Neural cell (in vitro differentiated cells): ENCODE data around the gene LGI4. TPM values are rescaled to one million over a fixed set of nuclear protein-coding genes. Genes with fewer than 3 reads are reported as not detected.

Experiments used
- H2AFZ ChIP-seq: fragments of 200-600, 300-800 bp; sonication (generic), shearing (Covaris generic); 2 replicates; pipeline ENCODE4 v1.6.0; 2014; ENCODE audit warnings: low read depth, mild to moderate bottlenecking, antibody characterized with exemption, low read length, moderate library complexity
- H3F3A ChIP-seq: fragments of 200-600 bp; shearing (Covaris generic); 2 replicates; pipeline ENCODE4 v1.6.1; 2016; ENCODE audit warnings: mild to moderate bottlenecking, moderate library complexity, mixed read lengths, antibody characterized with exemption, low read length; ENCODE audit not compliant: insufficient read depth, poor library complexity, severe bottlenecking
- H3K27ac ChIP-seq: fragments of 200-600, 300-800 bp; sonication (generic), shearing (Covaris generic); 2 replicates; pipeline ENCODE4 v1.5.1; 2014; ENCODE audit warnings: mild to moderate bottlenecking, low read length, moderate library complexity
- H3K27me3 ChIP-seq: fragments of 300-800, 200-600 bp; sonication (generic), shearing (Covaris generic); 2 replicates; pipeline ENCODE4 v1.6.0; 2014; ENCODE audit warnings: mild to moderate bottlenecking, low read depth, low read length, moderate library complexity; ENCODE audit not compliant: insufficient read depth
- H3K36me3 ChIP-seq: fragments of 300-800, 200-600 bp; sonication (generic), shearing (Covaris generic); 2 replicates; pipeline ENCODE4 v1.5.1; 2014; ENCODE audit warnings: mild to moderate bottlenecking, antibody characterized with exemption, low read length, moderate library complexity; ENCODE audit not compliant: insufficient read depth
- H3K4me2 ChIP-seq: fragments of 300-800, 200-600 bp; sonication (generic), shearing (Covaris generic); 2 replicates; pipeline ENCODE4 v1.6.0; 2014; ENCODE audit warnings: mild to moderate bottlenecking, low read length
- H3K4me3 ChIP-seq: fragments of 300-800, 200-600 bp; sonication (generic), shearing (Covaris generic); 2 replicates; pipeline ENCODE4 v1.5.1; 2014; ENCODE audit warnings: mild to moderate bottlenecking, low read length, moderate library complexity
- H3K79me2 ChIP-seq: fragments of 200-600 bp; shearing (Covaris generic); replicated peaks from 2 replicates; pipeline ENCODE4 v1.6.0; 2014; ENCODE audit warnings: mild to moderate bottlenecking, low read length, moderate library complexity; ENCODE audit not compliant: insufficient read depth
- H3K9ac ChIP-seq: fragments of 300-800, 200-600 bp; sonication (generic), shearing (Covaris generic); 2 replicates; pipeline ENCODE4 v1.6.1; 2016; ENCODE audit warnings: mild to moderate bottlenecking, low read length, mixed read lengths
- H3K9me2 ChIP-seq: fragments of 200-600 bp; shearing (Covaris generic); 2 replicates; pipeline ENCODE4 v1.6.1; 2016; ENCODE audit warnings: mild to moderate bottlenecking, low read length, mixed read lengths; ENCODE audit not compliant: insufficient read depth
- H3K9me3 ChIP-seq: fragments of 200-600, 300-800 bp; sonication (generic), shearing (Covaris generic); 2 replicates; pipeline ENCODE4 v1.6.1; 2016; ENCODE audit warnings: mild to moderate bottlenecking, mixed run types, low read length, moderate library complexity, mixed read lengths
- H4K20me1 ChIP-seq: fragments of 200-600 bp; shearing (Covaris generic); 2 replicates; pipeline ENCODE4 v1.6.1; 2016; ENCODE audit warnings: mild to moderate bottlenecking, mixed run types; ENCODE audit not compliant: insufficient read depth
- CTCF ChIP-seq: fragments of 450-650 bp; IDR thresholded peaks from 2 replicates; pipeline ENCODE4 v1.5.1; 2014; ENCODE audit warnings: antibody characterized with exemption, mild to moderate bottlenecking, moderate library complexity; ENCODE audit not compliant: poor library complexity, severe bottlenecking
- EP300 ChIP-seq: fragments of 450-650 bp; conservative IDR thresholded peaks from 2 replicates; pipeline ENCODE4 v1.6.1; 2014; ENCODE audit warnings: antibody characterized with exemption, mild to moderate bottlenecking, moderate library complexity; ENCODE audit not compliant: poor library complexity, severe bottlenecking
- EZH2 ChIP-seq: fragments of 200-600, 300-800 bp; shearing (Covaris generic), sonication (generic); IDR thresholded peaks from 2 replicates; pipeline ENCODE4 v1.6.1; 2014; ENCODE audit warnings: antibody characterized with exemption, low read length, borderline replicate concordance, mild to moderate bottlenecking; ENCODE audit not compliant: insufficient read depth, poor library complexity, severe bottlenecking
- MXI1 ChIP-seq: fragments of 450-650 bp; conservative IDR thresholded peaks from 2 replicates; pipeline ENCODE4 v1.6.1; 2014; ENCODE audit warnings: antibody characterized with exemption, mild to moderate bottlenecking; ENCODE audit not compliant: poor library complexity, severe bottlenecking
- POLR2AphosphoS5 ChIP-seq: IDR thresholded peaks from 2 replicates; pipeline ENCODE4 v1.6.1; 2012
- RAD21 ChIP-seq: fragments of 450-650 bp; conservative IDR thresholded peaks from 2 replicates; pipeline ENCODE4 v1.6.1; 2014; ENCODE audit warnings: antibody characterized with exemption, mild to moderate bottlenecking, moderate library complexity
- REST ChIP-seq: IDR thresholded peaks from 2 replicates; pipeline ENCODE4 v1.6.1; 2012; ENCODE audit warnings: borderline replicate concordance
- SMC3 ChIP-seq: fragments of 450-650 bp; conservative IDR thresholded peaks from 2 replicates; pipeline ENCODE4 v1.6.1; 2014; ENCODE audit warnings: antibody characterized with exemption, mild to moderate bottlenecking, moderate library complexity; ENCODE audit not compliant: poor library complexity
- TAF1 ChIP-seq: IDR thresholded peaks from 2 replicates; pipeline ENCODE4 v1.6.1; 2012; ENCODE audit warnings: low read depth
- polyA plus RNA-seq: library from polyadenylated mRNA; depleted of rRNA; stranded (reverse); fragments of >200 nt; gene quantifications from 2 replicates; pipeline ENCODE4 v1.2.3, GENCODE V29; 2014

Gene LGI4
- polyA plus RNA-seq, 1 donor from 2014 or later: 0.63 TPM

GRCh38 chr19:35174226-35174625 lies 39.4 kb upstream of the LGI4 start:
- Histone ChIP-seq H3K4me2 (no peak overlapping the region), H4K20me1 (no peaks in the 10 kb centered on the region), H3K4me3 (no peak overlapping the region), H3K36me3 (no peaks in the 10 kb centered on the region), H3K9me2 (no peaks in the 10 kb centered on the region), H3K27ac (no peak overlapping the region), H3K27me3 (no peaks in the 10 kb centered on the region), H3K9me3 (no peaks in the 10 kb centered on the region), H3F3A (no peaks in the 10 kb centered on the region), H3K79me2 (no peaks in the 10 kb centered on the region), H2AFZ (no peak overlapping the region), H3K9ac (no peak overlapping the region)
- no peak for TF ChIP-seq SMC3
- TF ChIP-seq MXI1: no peak
- TF ChIP-seq EP300: no peak
- TF ChIP-seq CTCF: no peak
- no peak for TF ChIP-seq RAD21
- TF ChIP-seq REST: no peak
- TF ChIP-seq TAF1: no peak
- no peak for TF ChIP-seq POLR2AphosphoS5

- TF ChIP-seq EP300: no peak
- no peak for TF ChIP-seq TAF1
- TF ChIP-seq RAD21: no peak
- TF ChIP-seq REST: no peak
- TF ChIP-seq EZH2: no peak
- TF ChIP-seq CTCF: no peak
- TF ChIP-seq POLR2AphosphoS5: no peak
- no peak for TF ChIP-seq SMC3
- no peak for TF ChIP-seq MXI1
- Histone ChIP-seq H3K79me2 (no peaks in the 10 kb centered on the region), H3K4me3 (no peak overlapping the region), H3K9ac (no peak overlapping the region), H3F3A (no peaks in the 10 kb centered on the region), H3K9me2 (no peaks in the 10 kb centered on the region), H3K27me3 (no peaks in the 10 kb centered on the region), H2AFZ (no peak overlapping the region), H3K9me3 (no peaks in the 10 kb centered on the region), H4K20me1 (no peaks in the 10 kb centered on the region), H3K36me3 (no peaks in the 10 kb centered on the region), H3K27ac (no peak overlapping the region), H3K4me2 (no peak overlapping the region)
Measured at GRCh38 chr19:35171730-35172129, 36.9 kb upstream of the LGI4 start.
